IPS DF 19.7 (cell line): ENCODE measurements around the gene C4A.
"Not testable (repeated sequence)": the region's sequence is repeated elsewhere in the genome, so short reads cannot be mapped to it uniquely, and the experiment has no call there.

Experiments
- DNase-seq: peaks from one replicate; pipeline ENCODE4 v3.0.0-alpha.2; 2013; ENCODE audit warnings: low read depth, low spot score

C4A gene

DNA sequence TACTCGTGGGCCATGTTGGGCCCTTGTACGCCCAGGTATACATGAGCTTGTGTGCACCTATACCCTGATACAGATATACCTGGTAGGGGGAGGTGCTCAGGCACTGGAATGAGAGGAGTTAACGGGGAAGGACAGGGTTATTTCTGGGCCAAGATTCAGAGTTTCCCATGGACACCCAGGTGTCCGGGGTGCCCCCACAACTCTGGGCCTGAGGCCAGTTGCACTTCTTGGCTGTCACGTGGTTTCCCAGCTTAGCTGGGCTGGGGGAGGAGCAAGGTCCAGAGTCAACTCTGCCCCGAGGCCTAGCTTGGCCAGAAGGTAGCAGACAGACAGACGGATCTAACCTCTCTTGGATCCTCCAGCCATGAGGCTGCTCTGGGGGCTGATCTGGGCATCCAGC is at the start of gene C4A:
Gene C4A (plus strand): TSS at position 314 of the 400 bp plus-strand sequence. CDS start 51 bp downstream, at position 365.
- not testable (repeated sequence) for DNase-seq

DNA sequence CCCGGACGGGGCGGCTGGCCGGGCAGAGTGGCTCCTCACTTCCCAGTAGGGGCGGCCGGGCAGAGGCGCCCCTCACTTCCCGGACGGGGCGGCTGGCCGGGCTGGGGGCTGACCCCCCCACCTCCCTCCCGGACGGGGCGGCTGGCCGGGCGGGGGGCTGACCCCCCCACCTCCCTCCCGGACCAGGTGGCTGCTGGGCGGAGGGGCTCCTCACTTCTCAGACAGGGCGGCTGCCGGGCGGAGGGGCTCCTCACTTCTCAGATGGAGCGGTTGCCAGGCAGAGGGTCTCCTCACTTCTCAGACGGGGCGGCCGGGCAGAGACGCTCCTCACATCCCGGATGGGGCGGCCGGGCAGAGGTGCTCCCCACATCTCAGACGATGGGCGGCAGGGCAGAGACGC is 49.7 kb upstream of the C4A start:
- not testable (repeated sequence) for DNase-seq

DNA sequence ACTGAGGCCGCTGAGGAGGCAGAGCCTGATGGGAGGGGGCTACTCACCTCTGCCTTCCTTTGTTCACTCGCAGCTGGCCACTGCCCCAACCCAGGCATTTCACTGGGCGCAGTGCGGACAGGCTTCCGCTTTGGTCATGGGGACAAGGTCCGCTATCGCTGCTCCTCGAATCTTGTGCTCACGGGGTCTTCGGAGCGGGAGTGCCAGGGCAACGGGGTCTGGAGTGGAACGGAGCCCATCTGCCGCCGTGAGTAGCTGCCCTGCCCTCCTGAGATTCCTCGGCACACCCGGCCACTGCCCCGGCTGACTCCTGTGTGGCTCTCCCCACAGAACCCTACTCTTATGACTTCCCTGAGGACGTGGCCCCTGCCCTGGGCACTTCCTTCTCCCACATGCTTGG is 48.3 kb upstream of the C4A start:
- DNase-seq = no peak

DNA sequence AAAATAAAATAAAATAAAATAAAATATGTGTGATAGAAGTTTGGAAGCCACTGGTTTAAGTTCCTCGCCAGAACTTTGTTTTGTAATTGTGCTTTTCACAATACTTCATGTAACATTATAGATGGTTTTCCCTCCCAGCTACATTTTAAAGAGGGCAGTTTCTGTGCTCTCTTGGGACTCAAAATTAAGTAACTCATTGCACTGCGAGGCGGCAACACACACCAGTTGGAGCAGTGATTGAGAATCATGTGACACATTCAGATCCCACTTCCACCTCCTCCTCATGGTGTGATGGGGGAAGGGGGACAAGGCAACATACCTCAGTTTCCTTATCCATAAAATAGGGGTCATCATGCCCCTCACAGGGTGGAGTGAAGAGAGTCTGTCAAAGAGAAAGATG is 46.8 kb upstream of the C4A start:
- DNase-seq = no peak

DNA sequence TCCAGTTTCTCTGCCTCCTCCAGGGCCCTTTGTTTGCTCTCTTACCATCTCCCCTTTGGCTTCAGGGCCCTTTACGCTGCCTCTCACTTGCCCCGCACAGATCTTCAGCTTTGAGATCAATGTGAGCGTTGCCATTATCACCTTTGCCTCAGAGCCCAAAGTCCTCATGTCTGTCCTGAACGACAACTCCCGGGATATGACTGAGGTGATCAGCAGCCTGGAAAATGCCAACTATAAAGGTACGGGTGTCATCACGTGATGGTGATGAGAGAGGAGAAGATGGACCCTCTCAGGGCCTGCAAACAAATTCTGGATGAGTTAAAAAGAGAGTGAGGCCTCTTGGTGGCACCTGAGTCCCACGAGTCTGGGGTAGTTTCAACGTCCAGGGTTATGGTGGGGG is 46.0 kb upstream of the C4A start:
- DNase-seq = no peak

DNA sequence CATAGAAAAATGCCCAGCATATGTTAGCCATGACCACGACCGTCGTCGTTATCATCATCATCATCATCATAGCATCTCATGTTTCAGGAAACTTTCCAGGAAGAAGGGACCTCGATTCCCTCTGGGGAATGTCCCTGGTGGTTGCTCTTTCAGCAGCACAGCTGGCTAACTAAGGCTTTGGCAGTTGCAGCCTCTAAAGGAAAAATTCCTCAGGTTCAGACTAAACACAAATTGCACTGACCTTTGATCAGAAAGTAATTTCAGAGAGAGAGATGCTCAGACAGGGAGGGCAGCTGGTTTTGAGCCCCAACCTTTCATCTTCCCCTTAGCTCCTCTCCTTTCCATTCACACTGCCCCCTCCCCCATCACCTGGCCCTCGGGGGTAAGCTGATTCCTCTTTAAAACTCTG is 41.6 kb upstream of the C4A start:
- no peak for DNase-seq

DNA sequence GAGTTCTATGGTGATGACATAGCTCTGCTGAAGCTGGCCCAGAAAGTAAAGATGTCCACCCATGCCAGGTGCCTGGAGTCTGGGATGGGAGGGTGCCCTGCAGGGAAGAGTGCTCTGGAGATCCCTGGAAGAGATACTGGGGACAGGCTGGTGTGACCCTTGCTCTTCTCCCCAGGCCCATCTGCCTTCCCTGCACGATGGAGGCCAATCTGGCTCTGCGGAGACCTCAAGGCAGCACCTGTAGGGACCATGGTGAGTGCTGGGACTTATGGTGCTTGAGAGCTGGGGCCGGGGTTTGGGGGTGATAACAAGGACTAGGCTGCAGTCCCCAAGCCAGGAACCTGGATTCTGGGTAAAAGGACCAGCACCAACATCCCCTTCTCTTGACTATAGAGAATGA is 38.1 kb upstream of the C4A start:
- DNase-seq = no peak

DNA sequence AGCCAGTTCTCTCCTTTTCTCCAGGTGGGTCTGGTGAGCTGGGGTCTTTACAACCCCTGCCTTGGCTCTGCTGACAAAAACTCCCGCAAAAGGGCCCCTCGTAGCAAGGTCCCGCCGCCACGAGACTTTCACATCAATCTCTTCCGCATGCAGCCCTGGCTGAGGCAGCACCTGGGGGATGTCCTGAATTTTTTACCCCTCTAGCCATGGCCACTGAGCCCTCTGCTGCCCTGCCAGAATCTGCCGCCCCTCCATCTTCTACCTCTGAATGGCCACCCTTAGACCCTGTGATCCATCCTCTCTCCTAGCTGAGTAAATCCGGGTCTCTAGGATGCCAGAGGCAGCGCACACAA is 36.7 kb upstream of the C4A start:
- no peak for DNase-seq

DNA sequence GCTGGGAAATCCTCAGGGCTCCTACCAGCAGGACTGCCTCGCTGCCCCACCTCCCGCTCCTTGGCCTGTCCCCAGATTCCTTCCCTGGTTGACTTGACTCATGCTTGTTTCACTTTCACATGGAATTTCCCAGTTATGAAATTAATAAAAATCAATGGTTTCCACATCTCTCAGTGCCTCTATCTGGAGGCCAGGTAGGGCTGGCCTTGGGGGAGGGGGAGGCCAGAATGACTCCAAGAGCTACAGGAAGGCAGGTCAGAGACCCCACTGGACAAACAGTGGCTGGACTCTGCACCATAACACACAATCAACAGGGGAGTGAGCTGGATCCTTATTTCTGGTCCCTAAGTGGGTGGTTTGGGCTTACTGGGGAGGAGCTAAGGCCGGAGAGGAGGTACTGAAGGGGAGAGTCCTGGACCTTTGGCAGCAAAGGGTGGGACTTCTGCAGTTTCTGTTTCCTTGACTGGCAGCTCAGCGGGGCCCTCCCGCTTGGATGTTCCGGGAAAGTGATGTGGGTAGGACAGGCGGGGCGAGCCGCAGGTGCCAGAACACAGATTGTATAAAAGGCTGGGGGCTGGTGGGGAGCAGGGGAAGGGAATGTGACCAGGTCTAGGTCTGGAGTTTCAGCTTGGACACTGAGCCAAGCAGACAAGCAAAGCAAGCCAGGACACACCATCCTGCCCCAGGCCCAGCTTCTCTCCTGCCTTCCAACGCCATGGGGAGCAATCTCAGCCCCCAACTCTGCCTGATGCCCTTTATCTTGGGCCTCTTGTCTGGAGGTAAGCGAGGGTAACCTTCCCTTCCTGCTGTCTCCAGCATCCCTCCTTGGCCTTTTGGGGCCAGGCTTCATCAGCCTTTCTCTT is 36.1 kb upstream of the C4A start, which contains the start of gene CFB:
Gene CFB (plus strand): TSS at position 589 of the 863 bp plus-strand sequence. CDS start 127 bp downstream, at position 716.
- DNase-seq = no peak

DNA sequence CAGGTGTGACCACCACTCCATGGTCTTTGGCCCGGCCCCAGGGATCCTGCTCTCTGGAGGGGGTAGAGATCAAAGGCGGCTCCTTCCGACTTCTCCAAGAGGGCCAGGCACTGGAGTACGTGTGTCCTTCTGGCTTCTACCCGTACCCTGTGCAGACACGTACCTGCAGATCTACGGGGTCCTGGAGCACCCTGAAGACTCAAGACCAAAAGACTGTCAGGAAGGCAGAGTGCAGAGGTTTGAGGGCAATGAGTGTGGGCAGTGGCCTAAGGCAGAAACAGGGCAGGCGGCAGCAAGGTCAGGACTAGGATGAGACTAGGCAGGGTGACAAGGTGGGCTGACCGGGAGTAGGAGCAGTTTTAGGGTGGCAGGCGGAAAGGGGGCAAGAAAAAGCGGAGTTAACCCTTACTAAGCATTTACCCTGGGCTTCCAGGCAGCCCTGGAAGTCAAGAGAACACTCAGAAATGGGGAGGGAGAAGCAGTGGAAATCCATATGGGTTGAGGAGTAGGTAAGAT is 35.4 kb upstream of the C4A start:
- DNase-seq = no peak

DNA sequence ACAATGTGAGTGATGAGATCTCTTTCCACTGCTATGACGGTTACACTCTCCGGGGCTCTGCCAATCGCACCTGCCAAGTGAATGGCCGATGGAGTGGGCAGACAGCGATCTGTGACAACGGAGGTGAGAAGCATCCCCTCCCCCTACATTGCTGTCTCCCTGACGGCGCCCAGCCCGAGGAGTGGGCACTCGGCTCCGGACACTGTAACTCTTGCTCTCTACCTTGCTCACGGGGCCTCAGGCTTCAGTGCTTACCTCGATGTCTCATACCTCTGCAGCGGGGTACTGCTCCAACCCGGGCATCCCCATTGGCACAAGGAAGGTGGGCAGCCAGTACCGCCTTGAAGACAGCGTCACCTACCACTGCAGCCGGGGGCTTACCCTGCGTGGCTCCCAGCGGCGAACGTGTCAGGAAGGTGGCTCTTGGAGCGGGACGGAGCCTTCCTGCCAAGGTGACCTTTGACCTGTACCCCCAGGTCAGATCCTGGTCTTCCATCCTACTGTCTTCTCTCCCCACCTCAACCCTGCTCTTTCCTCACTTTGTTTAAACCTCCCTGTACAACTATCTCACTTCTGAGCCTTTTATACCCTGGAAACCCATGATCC is 34.7 kb upstream of the C4A start:
- no peak for DNase-seq

DNA sequence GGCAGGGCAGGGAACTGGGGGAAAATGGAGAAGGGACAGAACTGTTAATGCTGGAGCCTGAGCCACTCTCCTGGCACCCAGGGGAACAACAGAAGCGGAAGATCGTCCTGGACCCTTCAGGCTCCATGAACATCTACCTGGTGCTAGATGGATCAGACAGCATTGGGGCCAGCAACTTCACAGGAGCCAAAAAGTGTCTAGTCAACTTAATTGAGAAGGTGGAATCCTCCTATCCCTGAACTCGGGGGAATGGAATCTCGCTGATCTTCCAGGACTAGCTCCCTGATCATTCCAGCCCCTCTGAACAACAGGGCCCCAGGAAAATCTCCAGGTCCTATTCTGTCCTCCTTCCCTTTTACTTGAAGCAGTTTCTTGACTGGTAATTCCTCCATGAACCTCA is 34.0 kb upstream of the C4A start:
- DNase-seq = no peak

DNA sequence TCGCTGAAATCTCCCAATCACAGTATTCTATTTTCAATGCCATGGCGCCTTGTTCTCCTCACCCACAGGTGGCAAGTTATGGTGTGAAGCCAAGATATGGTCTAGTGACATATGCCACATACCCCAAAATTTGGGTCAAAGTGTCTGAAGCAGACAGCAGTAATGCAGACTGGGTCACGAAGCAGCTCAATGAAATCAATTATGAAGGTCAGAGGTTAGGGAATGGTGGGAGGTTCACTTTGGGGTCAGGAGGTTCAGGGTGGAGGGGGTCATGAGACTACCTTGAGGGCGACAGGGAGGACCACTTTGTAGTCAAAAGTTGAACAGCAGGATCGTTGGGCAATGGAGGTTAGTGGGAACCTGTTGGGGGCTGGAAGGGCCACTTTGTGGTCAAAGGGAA is 33.6 kb upstream of the C4A start:
- DNase-seq = no peak

DNA sequence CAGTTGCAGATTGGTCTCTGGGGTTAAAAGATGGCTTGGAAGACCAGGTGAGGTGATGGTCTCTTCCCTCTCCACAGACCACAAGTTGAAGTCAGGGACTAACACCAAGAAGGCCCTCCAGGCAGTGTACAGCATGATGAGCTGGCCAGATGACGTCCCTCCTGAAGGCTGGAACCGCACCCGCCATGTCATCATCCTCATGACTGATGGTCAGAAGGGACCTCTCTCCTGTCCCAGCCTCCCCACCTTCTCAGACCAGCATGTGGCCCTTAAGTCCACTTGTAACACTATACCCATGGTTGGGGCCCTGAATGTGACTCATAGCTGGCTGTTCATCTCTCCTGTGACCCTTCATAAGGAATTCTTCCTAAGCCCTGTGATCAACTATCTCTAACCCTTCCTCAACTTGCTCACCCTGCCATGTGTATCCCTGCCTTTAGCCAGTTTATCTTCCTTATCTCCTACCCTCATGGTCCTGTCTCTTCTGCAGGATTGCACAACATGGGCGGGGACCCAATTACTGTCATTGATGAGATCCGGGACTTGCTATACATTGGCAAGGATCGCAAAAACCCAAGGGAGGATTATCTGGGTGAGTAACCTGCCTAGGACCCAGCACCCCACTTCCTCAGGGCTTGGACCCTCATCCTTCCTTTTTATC is 33.0 kb upstream of the C4A start:
- DNase-seq = no peak

DNA sequence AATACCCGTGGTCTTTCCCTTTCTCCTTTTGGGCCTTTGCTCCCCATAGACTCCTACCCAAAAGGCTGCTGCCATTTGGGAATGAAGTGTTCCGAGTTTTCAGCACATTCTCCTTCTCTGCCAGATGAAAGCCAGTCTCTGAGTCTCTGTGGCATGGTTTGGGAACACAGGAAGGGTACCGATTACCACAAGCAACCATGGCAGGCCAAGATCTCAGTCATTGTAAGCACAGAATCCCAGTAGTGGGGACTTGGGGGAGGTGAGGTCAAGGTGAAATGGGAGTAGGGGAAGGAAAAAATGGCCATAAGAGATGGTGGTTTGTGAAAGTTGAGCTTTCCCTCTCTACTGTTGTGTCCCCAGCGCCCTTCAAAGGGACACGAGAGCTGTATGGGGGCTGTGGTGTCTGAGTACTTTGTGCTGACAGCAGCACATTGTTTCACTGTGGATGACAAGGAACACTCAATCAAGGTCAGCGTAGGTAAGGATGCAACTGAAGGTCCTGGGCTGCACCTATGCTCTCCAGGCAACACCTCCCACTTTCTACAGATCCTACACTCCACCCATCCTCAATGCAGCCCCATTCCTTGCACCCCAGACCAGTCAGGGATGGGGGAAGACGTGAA is 31.8 kb upstream of the C4A start:
- no peak for DNase-seq

DNA sequence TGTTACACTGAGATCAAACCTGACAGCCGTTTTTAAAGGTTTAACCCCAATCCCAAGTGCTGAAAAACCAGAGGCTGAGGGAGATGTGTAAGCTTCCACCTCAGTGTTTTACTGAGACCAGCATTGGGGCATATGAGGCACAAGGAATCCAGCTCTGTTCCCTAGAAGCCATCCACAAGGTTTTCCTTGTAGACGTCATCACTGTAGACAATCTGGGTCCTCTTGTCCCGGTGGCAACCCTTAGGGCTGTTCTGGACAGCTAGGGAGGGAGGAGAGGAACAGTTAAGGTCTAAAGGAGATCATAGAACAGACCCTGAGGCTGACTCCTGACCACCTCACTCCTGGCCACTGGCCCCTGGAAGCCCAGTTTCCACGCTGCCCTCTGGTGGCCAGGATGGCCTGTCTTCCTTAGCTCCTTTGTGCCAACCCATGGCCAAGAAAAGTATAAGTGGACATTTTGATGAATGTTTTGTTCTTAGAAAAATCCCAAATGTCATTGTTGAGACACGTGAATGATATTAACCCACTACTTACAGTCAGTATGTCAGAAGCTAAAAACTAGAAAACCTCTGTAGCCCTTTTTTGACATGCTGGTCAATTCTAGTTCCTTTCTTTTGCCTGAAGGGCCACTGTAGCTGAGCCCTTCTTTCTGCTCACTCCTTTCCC is 29.6 kb upstream of the C4A start:
- DNase-seq = no peak

DNA sequence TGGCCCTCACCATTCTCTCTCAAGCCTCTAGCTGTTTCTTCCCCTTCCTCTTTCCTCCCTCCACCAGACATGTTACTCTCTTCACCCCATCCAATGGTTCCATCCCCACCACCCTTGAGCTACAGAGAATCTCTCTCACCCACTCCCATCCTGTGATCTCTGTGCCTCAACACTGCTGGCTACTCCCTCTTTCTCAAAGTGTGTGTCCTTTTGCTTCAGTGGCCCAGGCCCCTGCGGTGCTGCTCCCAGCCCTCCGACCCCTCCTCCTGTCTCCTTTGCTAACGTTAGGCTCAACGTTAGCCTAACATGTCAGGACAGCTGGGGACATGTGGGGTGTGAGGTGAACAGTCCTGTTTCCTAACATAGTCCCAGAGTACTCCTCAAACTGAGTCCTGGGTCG is 29.0 kb upstream of the C4A start:
- no peak for DNase-seq

DNA sequence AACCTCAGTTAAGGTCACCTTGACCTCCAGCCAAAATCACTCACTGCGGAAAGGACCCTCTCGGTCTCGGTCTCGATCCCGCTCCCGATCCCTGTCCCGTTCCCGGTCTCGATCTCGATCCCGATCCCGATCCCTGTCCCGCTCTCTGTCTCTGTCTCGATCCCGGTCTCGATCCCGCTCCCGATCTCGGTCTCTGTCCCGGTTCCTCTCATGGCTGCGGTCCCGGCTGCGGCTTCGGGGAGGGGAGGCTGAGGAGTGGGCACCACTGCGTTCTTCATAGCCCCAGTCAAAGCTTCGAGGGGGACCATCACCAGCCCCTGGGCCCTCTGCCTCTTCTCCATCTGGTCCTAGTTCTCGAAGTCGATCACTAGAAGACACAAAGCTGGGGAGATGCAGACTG is 27.3 kb upstream of the C4A start:
- no peak for DNase-seq

DNA sequence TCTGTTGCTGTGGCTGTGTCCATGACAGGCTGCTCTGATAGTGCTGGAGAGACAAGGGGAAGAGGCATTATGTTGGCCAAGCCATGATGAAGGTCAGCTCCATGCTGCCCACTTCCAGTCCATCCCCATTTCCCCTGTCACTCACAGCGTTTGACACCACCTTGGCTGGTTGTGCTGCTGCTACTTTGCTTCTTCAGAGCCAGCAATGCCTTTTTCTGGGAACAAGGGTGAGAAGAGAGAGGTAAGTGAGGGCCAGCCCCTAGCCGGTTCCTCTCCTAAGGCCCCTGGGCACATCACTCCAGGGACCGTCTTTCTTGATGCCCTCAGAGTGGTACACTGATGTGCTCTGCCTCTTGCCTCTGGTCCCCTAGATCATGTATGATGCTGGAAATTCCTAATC is 25.1 kb upstream of the C4A start:
- DNase-seq = no peak

DNA sequence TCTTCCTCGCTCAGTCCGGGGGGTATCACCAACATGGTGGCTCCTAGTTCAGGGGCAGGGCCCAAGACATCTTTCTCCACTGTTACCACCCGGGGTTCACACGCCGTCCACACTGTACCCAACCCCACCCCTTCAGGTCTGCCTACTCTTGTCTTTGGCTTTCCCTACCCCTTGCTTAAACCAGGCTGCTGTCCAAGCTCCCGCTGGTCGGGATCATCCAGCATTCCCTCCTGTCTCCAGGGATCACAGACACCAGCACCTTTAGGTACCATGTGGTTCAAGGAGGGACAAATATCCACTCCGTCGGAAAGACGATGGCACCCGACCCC is 23.5 kb upstream of the C4A start:
- no peak for DNase-seq
